CD4-positive, alpha-beta T cell (primary cell): Measurements from ENCODE around the gene EPB41L3. TPM values are rescaled to one million over a fixed set of nuclear protein-coding genes. Genes with fewer than 3 reads are reported as not detected.

Experiments
- ATAC-seq: fragments of 200-7000 bp; cut with Tn5 transposase; one replicate; pipeline ENCODE4 v1.10.0; 2022; ENCODE audit warnings: mild to moderate bottlenecking; ENCODE audit not compliant: poor library complexity
- CTCF ChIA-PET: fragments of 350-600 bp; sonication (Branson Sonifier 250); formaldehyde crosslinking; loops from one replicate; lab custom pipeline; 2021; ENCODE audit warnings: antibody characterized with exemption, inconsistent platforms; lab: Charles Lee
- POLR2A ChIA-PET: fragments of 350-600 bp; sonication (Branson Sonifier 250); formaldehyde crosslinking; loops from one replicate; lab custom pipeline; 2021; ENCODE audit warnings: antibody characterized with exemption, inconsistent platforms; lab: Charles Lee
- DNase-seq, 14 experiments: peaks; one replicate each; pipeline ENCODE4 v3.0.0-alpha.2; 2013 to 2020; ENCODE audit warnings: mixed read lengths in 2 of 14
- H3K27ac ChIP-seq, 2 donors: one replicate each; pipeline versions ENCODE4 v1.5.1 to v1.7.0; 2013; ENCODE audit warnings: low read length in 2 of 2, low read depth in 1 of 2, mild to moderate bottlenecking in 1 of 2
- H3K27me3 ChIP-seq, 2 experiments: 1 replicate in 1 of 2; 2 replicates in 1 of 2; pipeline versions ENCODE4 v1.6.1 to v1.7.0; 2013; ENCODE audit warnings: low read length in 2 of 2, control low read depth in 1 of 2, mild to moderate bottlenecking in 1 of 2, moderate library complexity in 1 of 2; ENCODE audit not compliant: insufficient read depth in 2 of 2, control insufficient read depth in 1 of 2
- H3K36me3 ChIP-seq: one replicate; pipeline ENCODE4 v1.6.1; 2013; ENCODE audit warnings: low read length, control low read depth; ENCODE audit not compliant: insufficient read depth
- H3K4me1 ChIP-seq: one replicate; pipeline ENCODE4 v1.6.1; 2013; ENCODE audit warnings: low read length, control low read depth; ENCODE audit not compliant: insufficient read depth
- H3K4me3 ChIP-seq: one replicate; pipeline ENCODE4 v1.5.1; 2013; ENCODE audit warnings: mild to moderate bottlenecking, low read length, moderate library complexity
- H3K9me3 ChIP-seq, 2 experiments: 1 replicate in 1 of 2; 2 replicates in 1 of 2; pipeline versions ENCODE4 v1.6.1 to v1.7.0; 2013; ENCODE audit warnings: low read length in 2 of 2, mild to moderate bottlenecking in 2 of 2, control low read depth in 1 of 2, moderate library complexity in 1 of 2; ENCODE audit not compliant: control insufficient read depth in 1 of 2, insufficient read depth in 1 of 2
- H3K27ac Mint-ChIP-seq: one replicate; pipeline ENCODE4 v1.8.0; 2020; ENCODE audit warnings: mixed read lengths
- H3K27me3 Mint-ChIP-seq: one replicate; pipeline ENCODE4 v1.8.0; 2021; ENCODE audit warnings: mixed read lengths
- H3K36me3 Mint-ChIP-seq: one replicate; pipeline ENCODE4 v1.8.0; 2021; ENCODE audit warnings: low read depth, mixed read lengths
- H3K4me1 Mint-ChIP-seq: one replicate; pipeline ENCODE4 v1.8.0; 2021; ENCODE audit warnings: low read depth, mixed read lengths
- H3K4me3 Mint-ChIP-seq: one replicate; pipeline ENCODE4 v1.8.0; 2020; ENCODE audit warnings: mild to moderate bottlenecking, mixed read lengths
- H3K9me3 Mint-ChIP-seq: one replicate; pipeline ENCODE4 v1.8.0; 2020; ENCODE audit warnings: mixed read lengths
- CTCF ChIP-seq: fragments of 200-600 bp; IDR thresholded peaks from one replicate; pipeline ENCODE4 v1.8.0; 2022; ENCODE audit warnings: antibody characterized with exemption, mild to moderate bottlenecking
- intact Hi-C, 2 experiments: fragments of 100-400 bp; cut with DNase I in 1 of 2; cut with micrococcal nuclease in 1 of 2; formaldehyde crosslinking; loops; one replicate each; pipeline versions ENCODE4 v1.15.1 to v1.9.0; 2023 to 2025; cut with DNase I, micrococcal nuclease
- total RNA-seq, 174 experiments: library from RNA in 2 of 174; stranded (reverse) in 2 of 174; gene quantifications; one replicate each; pipeline ENCODE4 v1.2.3 and lab custom pipeline; 2021 to 2026

EPB41L3 gene
- total RNA-seq, 2 experiments from 2014 or later = 10.9 to 11.2 TPM

GRCh38 chr18:5467671-5468070 lies 76.1 kb downstream of the EPB41L3 start:
- Mint-ChIP-seq H3K36me3 (no peaks in the 10 kb centered on the region), H3K27me3 (peaks cover 8% of the 10 kb centered on the region), H3K4me1 (peaks cover 19% of the 10 kb centered on the region), H3K9me3 (no peaks in the 10 kb centered on the region), H3K4me3 (no peak overlapping the region), H3K27ac (no peak overlapping the region)
- no peak overlapping the region for H3K4me3 ChIP-seq
- no peaks in the 10 kb centered on the region for H3K9me3 ChIP-seq
- intact Hi-C loops = loop anchor here in 1 of 2 experiments (10.0 kb wide), 1 partner anchor 427 kb away; the partner anchor contains the start of gene TMEM200C
- ChIA-PET CTCF (no interaction called here), POLR2A (interaction anchor here (1.4 kb wide), 1 partner anchor 10 kb away, joined by 4 read pairs; no protein-coding TSS in a partner anchor)
- H3K36me3 ChIP-seq = no peaks in the 10 kb centered on the region
- H3K27me3 ChIP-seq = no peaks in the 10 kb centered on the region
- H3K4me1 ChIP-seq = no peaks in the 10 kb centered on the region
- no peak for ATAC-seq
- TF ChIP-seq CTCF = no peak
- no peak for DNase-seq
- no peak overlapping the region for H3K27ac ChIP-seq

- ATAC-seq (no peak), DNase-seq (peak in 2 of 14 experiments; percentile 58 to 67)
- peaks cover 19% of the 10 kb centered on the region for H3K4me1 Mint-ChIP-seq
- H3K27ac Mint-ChIP-seq = peak overlapping the region; percentile 6
- intact Hi-C loops = loop anchor here in 1 of 2 experiments (10.0 kb wide), 1 partner anchor 429 kb away; the partner anchor contains the start of gene TMEM200C
- Histone ChIP-seq H3K4me1 (no peaks in the 10 kb centered on the region), H3K9me3 (no peaks in the 10 kb centered on the region), H3K36me3 (no peaks in the 10 kb centered on the region), H3K27ac (no peak overlapping the region), H3K27me3 (no peaks in the 10 kb centered on the region), H3K4me3 (no peak overlapping the region)
- no peak overlapping the region for H3K4me3 Mint-ChIP-seq
- TF ChIP-seq CTCF = no peak
- CTCF ChIA-PET = no interaction called here
- peaks cover 6% of the 10 kb centered on the region for H3K27me3 Mint-ChIP-seq
- no peaks in the 10 kb centered on the region for H3K9me3 Mint-ChIP-seq
- POLR2A ChIA-PET = interaction anchor here (1.4 kb wide), 1 partner anchor 9 kb away, joined by 4 read pairs; no protein-coding TSS in a partner anchor
- no peaks in the 10 kb centered on the region for H3K36me3 Mint-ChIP-seq
Observed at GRCh38 chr18:5466256-5466655, 77.5 kb downstream of the EPB41L3 start.

- intact Hi-C loops = loop anchor here in 1 of 2 experiments (10.0 kb wide), 1 partner anchor 431 kb away; the partner anchor contains the start of gene TMEM200C
- H3K4me1 ChIP-seq = no peaks in the 10 kb centered on the region
- POLR2A ChIA-PET = no interaction called here
Observed at GRCh38 chr18:5464251-5464650, 79.5 kb downstream of the EPB41L3 start.

More at GRCh38 chr18:5464251-5464650, 79.5 kb downstream of the EPB41L3 start:
- Histone ChIP-seq H3K9me3 (no peaks in the 10 kb centered on the region), H3K4me3 (no peak overlapping the region), H3K27me3 (no peaks in the 10 kb centered on the region), H3K27ac (no peak overlapping the region), H3K36me3 (no peaks in the 10 kb centered on the region)
- no peak overlapping the region for H3K4me3 Mint-ChIP-seq
- CTCF ChIA-PET = no interaction called here
- H3K27me3 Mint-ChIP-seq = no peaks in the 10 kb centered on the region
- H3K4me1 Mint-ChIP-seq = peaks cover 19% of the 10 kb centered on the region
- H3K27ac Mint-ChIP-seq = no peak overlapping the region
- no peaks in the 10 kb centered on the region for H3K9me3 Mint-ChIP-seq
- DNase-seq = no peak
- no peak for TF ChIP-seq CTCF
- ATAC-seq = no peak
- H3K36me3 Mint-ChIP-seq = no peaks in the 10 kb centered on the region
